Thyroid gland (tissue), 4 donors: ENCODE measurements around the gene CDH4. TPM values are rescaled to one million over a fixed set of nuclear protein-coding genes. Genes with fewer than 3 reads are reported as not detected.

ENCODE experiments used
- DNase-seq, 2 donors: peaks; one replicate each; pipeline ENCODE4 v3.0.0-alpha.2; 2019
- H3K27ac ChIP-seq, 3 donors: fragments of 200-600 bp; sonication (generic); 1 replicate in 2 of 3; 2 replicates in 1 of 3; pipeline ENCODE4 v1.5.1; 2016 to 2019; ENCODE audit warnings: mild to moderate bottlenecking in 1 of 3, moderate library complexity in 1 of 3
- H3K27me3 ChIP-seq: fragments of 200-600 bp; sonication (generic); one replicate; pipeline ENCODE4 v1.5.1; 2019
- H3K36me3 ChIP-seq, 2 donors: fragments of 200-600 bp; sonication (generic); one replicate each; pipeline ENCODE4 v1.5.1; 2016 to 2019
- H3K4me1 ChIP-seq, 2 donors: fragments of 200-600 bp; sonication (generic); one replicate each; pipeline ENCODE4 v1.5.1; 2017 to 2019
- H3K4me3 ChIP-seq, 3 donors: fragments of 200-600 bp; sonication (generic); replicated peaks in 1 of 3; 1 replicate in 2 of 3; 2 replicates in 1 of 3; pipeline ENCODE4 v1.5.1; 2016; ENCODE audit warnings: mild to moderate bottlenecking in 1 of 3
- H3K9me3 ChIP-seq: fragments of 200-600 bp; sonication (generic); one replicate; pipeline ENCODE4 v1.5.1; 2017
- POLR2A ChIP-seq, 2 donors: fragments of 450-650 bp; IDR thresholded peaks; one replicate each; pipeline ENCODE4 v1.6.1; 2017; ENCODE audit warnings: antibody characterized with exemption in 2 of 2, mild to moderate bottlenecking in 2 of 2, moderate library complexity in 1 of 2
- whole genome bisulfite sequencing, 2 donors: methylation state at CpG; one replicate each; pipeline ENCODE4 v1.1.5; 2017; 5-methylcytosine and 5-hydroxymethylcytosine counted together
- intact Hi-C: fragments of 100-400 bp; cut with DNase I; formaldehyde crosslinking; loops from one replicate; pipeline ENCODE4 v1.15.1; 2023
- total RNA-seq, 4 donors: library from RNA; depleted of rRNA; stranded (reverse); fragments of >200 nt; gene quantifications; one replicate each; pipeline ENCODE4 v1.2.3, GENCODE V29; 2016
- TF ChIP-seq, protein P1 (sequence below), 6 experiments: fragments of 200-600 bp in 3 of 6; fragments of 450-650 bp in 3 of 6; sonication (generic) in 3 of 6; IDR thresholded peaks; one replicate each; pipeline ENCODE4 v1.5.1; 2016 to 2019; ENCODE audit warnings: antibody characterized with exemption in 6 of 6, mild to moderate bottlenecking in 2 of 6, inconsistent platforms in 1 of 6, moderate library complexity in 1 of 6

The CDH4 gene
- total RNA-seq, 4 donors from 2014 or later = 0.22 to 0.29 (median 0.29) TPM; not detected in 1

DNA sequence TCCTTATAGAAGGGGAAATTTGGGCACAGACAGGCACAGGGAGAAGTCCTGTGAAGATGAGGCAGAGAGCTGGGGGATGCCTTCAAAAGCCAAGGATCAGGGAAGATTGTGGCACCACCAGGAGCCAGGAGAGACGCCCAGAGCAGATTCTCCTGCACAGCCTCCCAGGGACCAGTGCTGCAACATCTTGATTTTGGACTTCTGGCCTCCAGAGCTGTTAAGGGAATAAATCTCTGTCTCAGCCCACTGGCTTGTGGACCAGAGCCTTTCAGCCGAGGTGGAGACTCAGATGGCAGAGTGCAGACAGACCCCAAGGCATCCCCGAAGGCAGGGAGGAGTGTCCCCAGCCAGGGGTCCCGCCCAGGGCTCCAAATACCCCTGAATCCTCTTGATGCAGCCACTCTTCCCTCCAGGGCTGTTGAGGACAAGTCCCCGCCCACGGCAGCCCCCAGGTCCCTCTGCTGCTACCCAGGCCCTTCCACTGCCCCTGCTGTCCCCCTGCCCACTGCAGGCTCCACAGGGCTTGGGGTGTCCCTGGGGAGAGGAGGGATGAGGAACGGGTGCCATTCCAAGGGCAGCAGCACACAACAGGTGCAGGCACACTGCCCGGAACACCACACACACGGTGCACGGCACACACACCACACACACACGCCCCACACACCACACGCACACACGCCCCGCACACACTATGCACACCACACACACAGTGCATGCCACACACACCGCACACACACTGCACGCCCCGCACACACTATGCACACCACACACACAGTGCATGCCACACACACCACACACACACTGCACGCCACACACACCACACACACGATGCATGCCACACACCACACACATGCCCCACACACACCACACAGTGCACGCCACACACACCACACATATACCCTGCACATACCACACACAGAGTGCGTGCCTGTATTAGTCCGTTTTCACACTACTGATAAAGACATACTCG is 502.2 kb downstream of the CDH4 start:
- no peaks in the 10 kb centered on the region for H3K4me1 ChIP-seq
- no peak overlapping the region for H3K4me3 ChIP-seq
- DNase-seq = no peak
- no peak for TF ChIP-seq POLR2A (IDR thresholded peaks at IDR 0.05)
- TF ChIP-seq, protein P1, sequence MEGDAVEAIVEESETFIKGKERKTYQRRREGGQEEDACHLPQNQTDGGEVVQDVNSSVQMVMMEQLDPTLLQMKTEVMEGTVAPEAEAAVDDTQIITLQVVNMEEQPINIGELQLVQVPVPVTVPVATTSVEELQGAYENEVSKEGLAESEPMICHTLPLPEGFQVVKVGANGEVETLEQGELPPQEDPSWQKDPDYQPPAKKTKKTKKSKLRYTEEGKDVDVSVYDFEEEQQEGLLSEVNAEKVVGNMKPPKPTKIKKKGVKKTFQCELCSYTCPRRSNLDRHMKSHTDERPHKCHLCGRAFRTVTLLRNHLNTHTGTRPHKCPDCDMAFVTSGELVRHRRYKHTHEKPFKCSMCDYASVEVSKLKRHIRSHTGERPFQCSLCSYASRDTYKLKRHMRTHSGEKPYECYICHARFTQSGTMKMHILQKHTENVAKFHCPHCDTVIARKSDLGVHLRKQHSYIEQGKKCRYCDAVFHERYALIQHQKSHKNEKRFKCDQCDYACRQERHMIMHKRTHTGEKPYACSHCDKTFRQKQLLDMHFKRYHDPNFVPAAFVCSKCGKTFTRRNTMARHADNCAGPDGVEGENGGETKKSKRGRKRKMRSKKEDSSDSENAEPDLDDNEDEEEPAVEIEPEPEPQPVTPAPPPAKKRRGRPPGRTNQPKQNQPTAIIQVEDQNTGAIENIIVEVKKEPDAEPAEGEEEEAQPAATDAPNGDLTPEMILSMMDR (IDR thresholded peaks at IDR 0.05) = no peak
- no peaks in the 10 kb centered on the region for H3K9me3 ChIP-seq
- 82 to 89% methylated on average over 16 to 23 of the region's 23 CpGs for WGBS, 2 donors
- no peaks in the 10 kb centered on the region for H3K27me3 ChIP-seq
- H3K27ac ChIP-seq = no peak overlapping the region
- intact Hi-C loops = no loop called here
- no peaks in the 10 kb centered on the region for H3K36me3 ChIP-seq

DNA sequence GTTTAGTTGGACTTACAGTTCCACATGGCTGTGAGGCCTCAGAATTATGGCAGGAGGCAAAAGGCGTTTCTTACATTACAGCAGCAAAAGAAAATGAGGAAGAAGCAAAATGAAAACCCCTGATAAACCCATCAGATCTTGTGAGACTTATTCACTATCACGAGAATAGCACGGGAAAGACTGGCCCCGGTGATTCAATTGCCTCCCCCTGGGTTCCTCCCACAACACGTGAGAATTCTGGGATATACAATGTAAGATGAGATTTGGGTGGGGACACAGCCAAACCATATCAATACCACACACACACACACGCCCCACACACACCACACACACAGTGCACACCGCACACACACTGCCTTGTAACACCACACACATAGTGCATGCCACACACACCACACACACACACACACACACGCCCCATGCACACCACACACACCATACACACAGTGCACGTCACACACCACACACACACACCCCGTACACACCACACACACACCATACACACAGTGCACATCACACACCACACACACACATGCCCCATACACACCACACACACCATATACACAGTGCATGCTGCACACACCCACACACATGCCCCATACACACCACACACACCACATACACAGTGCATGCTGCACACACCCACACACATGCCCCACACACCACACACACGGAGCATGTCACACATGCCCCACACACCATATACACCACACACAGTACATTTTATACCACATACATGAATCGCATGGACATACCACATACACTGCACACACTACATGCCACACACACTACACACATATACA is 503.1 kb downstream of the CDH4 start:
- Histone ChIP-seq H3K27ac (no peak overlapping the region), H3K4me1 (no peaks in the 10 kb centered on the region), H3K27me3 (no peaks in the 10 kb centered on the region), H3K36me3 (no peaks in the 10 kb centered on the region), H3K9me3 (no peaks in the 10 kb centered on the region), H3K4me3 (no peak overlapping the region)
- intact Hi-C loops = no loop called here
- no peak for TF ChIP-seq POLR2A (IDR thresholded peaks at IDR 0.05)
- TF ChIP-seq, protein P1 (IDR thresholded peaks at IDR 0.05) = no peak
- no peak for DNase-seq
- 82 to 86% methylated on average over 12 of the region's 12 CpGs for WGBS, 2 donors

DNA sequence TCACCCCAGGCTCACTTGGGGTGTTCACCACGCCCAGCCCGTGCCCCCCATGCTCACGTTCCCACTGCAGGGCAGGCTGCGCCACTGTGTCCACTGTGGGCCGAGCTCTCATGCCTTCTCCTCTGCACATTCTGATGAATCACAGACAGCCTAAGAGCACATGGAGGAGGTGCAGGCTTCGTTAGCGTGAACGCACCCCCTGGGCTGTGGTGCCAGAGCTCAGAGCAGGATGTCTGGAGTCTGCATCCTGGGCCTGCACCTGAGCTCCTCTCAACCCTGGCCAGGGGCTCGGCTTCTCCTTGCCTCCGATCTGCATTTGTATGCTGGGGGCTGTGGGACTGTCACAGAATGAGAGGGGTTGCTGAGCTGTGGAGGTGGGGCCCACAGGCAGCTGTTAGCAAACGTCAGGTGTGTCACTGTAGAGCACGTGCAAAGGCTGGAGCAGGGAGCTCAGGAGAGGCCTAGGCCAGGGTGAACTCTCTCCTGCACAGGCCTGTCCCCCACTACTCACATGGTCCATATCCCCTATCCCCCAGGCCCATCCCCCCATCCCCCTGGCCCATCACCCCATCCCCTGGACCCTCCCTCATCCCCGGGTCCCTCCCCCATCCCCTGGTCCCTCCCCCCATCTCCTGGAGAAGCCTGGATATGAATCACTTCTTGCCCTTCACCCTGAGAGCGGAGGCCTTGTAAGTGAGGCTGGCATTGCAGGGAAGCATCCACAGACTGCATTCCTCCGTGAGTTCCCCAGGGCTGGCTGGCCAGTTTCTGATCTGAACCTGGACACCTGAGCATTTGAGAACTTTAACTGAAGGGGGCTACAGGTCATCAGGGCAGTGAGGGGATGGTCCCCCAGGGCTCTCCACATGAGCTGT is 504.1 kb downstream of the CDH4 start:
- DNase-seq = no peak
- no peak overlapping the region for H3K27ac ChIP-seq
- intact Hi-C loops = no loop called here
- WGBS, 2 donors = 67 to 70% methylated on average over 4 to 10 of the region's 15 CpGs
- no peaks in the 10 kb centered on the region for H3K27me3 ChIP-seq
- TF ChIP-seq, protein P1 (IDR thresholded peaks at IDR 0.05) = no peak
- no peak for TF ChIP-seq POLR2A (IDR thresholded peaks at IDR 0.05)
- no peak overlapping the region for H3K4me3 ChIP-seq
- no peaks in the 10 kb centered on the region for H3K9me3 ChIP-seq
- H3K36me3 ChIP-seq = no peaks in the 10 kb centered on the region
- H3K4me1 ChIP-seq = no peaks in the 10 kb centered on the region

DNA sequence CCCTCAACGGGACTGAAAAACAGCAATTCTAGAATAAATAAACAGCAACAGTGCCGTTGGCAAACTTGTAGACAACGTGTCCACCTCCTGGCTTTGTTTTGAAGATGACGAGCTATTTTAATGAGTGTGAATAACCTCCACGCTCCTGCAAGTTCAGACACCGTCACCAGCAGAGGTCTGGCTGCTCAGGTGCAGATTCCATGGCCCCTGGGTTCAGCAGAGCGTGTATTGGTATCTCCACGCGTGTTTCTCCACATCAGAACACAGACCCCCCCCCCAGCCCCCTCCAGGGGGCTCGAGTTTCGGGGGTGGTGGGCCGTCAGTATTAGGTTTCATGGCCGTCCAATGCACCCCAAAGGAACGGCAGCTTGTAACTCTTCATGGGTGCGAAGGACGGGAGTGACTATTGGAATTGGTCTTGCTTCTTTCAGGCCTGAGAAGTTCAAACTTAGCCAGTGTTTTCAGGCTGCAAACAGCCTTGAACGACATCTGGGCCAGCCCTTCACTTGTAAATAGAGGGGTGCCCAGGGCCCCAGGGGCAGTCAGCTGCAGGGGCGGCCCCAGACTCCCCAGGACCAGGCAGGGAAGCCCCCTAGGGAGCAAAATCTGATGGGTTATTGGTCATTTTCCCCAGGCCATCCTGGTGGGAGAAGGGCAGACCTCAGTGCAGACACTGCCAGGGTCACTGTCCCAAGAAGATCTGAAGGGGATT is 505.1 kb downstream of the CDH4 start:
- no peak for DNase-seq
- intact Hi-C loops = no loop called here

More for the DNA sequence above, 505.1 kb downstream of the CDH4 start:
- no peaks in the 10 kb centered on the region for H3K36me3 ChIP-seq
- no peaks in the 10 kb centered on the region for H3K4me1 ChIP-seq
- WGBS, 2 donors = 76 to 79% methylated on average over 16 to 18 of the region's 18 CpGs
- H3K9me3 ChIP-seq = no peaks in the 10 kb centered on the region
- H3K4me3 ChIP-seq = no peak overlapping the region
- H3K27me3 ChIP-seq = no peaks in the 10 kb centered on the region
- no peak overlapping the region for H3K27ac ChIP-seq
- TF ChIP-seq POLR2A (IDR thresholded peaks at IDR 0.05) = no peak
- TF ChIP-seq, protein P1 (IDR thresholded peaks at IDR 0.05) = no peak
